ENCODE data around the gene ASPSCR1. TPM values are rescaled to one million over a fixed set of nuclear protein-coding genes. Genes with fewer than 3 reads are reported as not detected.

Gene ASPSCR1
- total and polyA plus RNA-seq, 2 of the 13 experiments (the other 11 are each of a cell fraction or from before 2014, with no cell fraction given), result 274 to 314 TPM

GRCh38 chr17:81978524-81979298 lies 1.3 kb downstream of the ASPSCR1 start (continued):
- TF ChIP-seq ZNF205 (CRISPR knock-in tag; IDR thresholded peaks at IDR 0.05) (no peak), ZNF883 (CRISPR knock-in tag; IDR thresholded peaks at IDR 0.05; ENCODE audit: not compliant biosample characterization) (no peak), ZNF577 (CRISPR knock-in tag; IDR thresholded peaks at IDR 0.05; ENCODE audit: borderline replicate concordance, low read depth) (no peak), GTF2F1 (IDR thresholded peaks at IDR 0.05; ENCODE audit: low read length) (no peak), SOX13 (IDR thresholded peaks at IDR 0.05) (no peak), SOX13 (CRISPR knock-in tag; conservative IDR thresholded peaks at IDR 0.05 in 1 of 2, IDR thresholded peaks at IDR 0.05 in 1 of 2) (no peak), PRDM10 (CRISPR knock-in tag; IDR thresholded peaks at IDR 0.05; ENCODE audit: low read depth) (no peak), ELK4 (CRISPR knock-in tag; IDR thresholded peaks at IDR 0.05; ENCODE audit: borderline replicate concordance) (no peak), MTF2 (CRISPR knock-in tag; IDR thresholded peaks at IDR 0.05; ENCODE audit: borderline replicate concordance) (no peak), HCFC1 (IDR thresholded peaks at IDR 0.05; ENCODE audit: low read depth, low read length) (no peak), ARNT (IDR thresholded peaks at IDR 0.05) (no peak), CREBL2 (CRISPR knock-in tag; IDR thresholded peaks at IDR 0.05; ENCODE audit: borderline replicate concordance) (peak; percentile 34; the same call in 1 of the 2 replicates), CEBPG (CRISPR knock-in tag; IDR thresholded peaks at IDR 0.05) (no peak), ZNF607 (CRISPR knock-in tag; IDR thresholded peaks at IDR 0.05; ENCODE audit: borderline replicate concordance) (no peak), CREB1 (IDR thresholded peaks at IDR 0.05) (no peak), CREB1 (CRISPR knock-in tag; IDR thresholded peaks at IDR 0.05) (no peak), SNRNP70 (IDR thresholded peaks at IDR 0.05; ENCODE audit: low read depth, low read length) (no peak), CTCF (CRISPR knock-in tag; IDR thresholded peaks at IDR 0.05) (0 out of 2 replicates have a peak, but pooled peaks have one; percentile 7), FUBP1 (CRISPR knock-in tag; IDR thresholded peaks at IDR 0.05; ENCODE audit: borderline replicate concordance) (no peak), AKAP8 (CRISPR knock-in tag; IDR thresholded peaks at IDR 0.05) (0 out of 2 replicates have a peak, but pooled peaks have one; percentile 40), GABPB1 (CRISPR knock-in tag; IDR thresholded peaks at IDR 0.05) (no peak)
